ENCODE data around the gene CDK1.
"Not testable (repeated sequence)": the region's sequence is repeated elsewhere in the genome, so short reads cannot be mapped to it uniquely, and the experiment has no call there.

The CDK1 gene

DNA sequence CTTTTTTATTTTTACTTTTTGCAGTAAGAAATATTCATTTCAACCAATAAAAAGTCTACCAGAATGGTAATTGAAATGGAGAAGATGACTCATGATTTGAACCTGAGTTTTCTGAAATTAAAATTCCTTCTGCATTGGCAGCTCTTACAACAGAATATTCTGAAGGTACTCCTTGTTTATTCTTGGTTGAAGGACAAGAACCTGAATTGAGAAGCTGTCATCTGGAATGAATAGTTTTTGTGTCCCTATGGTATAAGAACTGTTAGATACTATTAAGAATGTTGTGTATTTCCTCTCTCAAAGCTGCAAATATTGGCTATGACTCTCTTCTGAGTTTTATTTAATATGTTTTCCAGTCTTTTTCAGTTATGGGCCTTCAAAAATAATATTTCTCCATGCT is 56.1 kb downstream of the CDK1 start:
- DNase-seq (ENCODE audit: low read depth), result no peak
- H3K4me3 ChIP-seq (ENCODE audit: low read depth, low read length), result no peak overlapping the region
- TF ChIP-seq, protein P1, sequence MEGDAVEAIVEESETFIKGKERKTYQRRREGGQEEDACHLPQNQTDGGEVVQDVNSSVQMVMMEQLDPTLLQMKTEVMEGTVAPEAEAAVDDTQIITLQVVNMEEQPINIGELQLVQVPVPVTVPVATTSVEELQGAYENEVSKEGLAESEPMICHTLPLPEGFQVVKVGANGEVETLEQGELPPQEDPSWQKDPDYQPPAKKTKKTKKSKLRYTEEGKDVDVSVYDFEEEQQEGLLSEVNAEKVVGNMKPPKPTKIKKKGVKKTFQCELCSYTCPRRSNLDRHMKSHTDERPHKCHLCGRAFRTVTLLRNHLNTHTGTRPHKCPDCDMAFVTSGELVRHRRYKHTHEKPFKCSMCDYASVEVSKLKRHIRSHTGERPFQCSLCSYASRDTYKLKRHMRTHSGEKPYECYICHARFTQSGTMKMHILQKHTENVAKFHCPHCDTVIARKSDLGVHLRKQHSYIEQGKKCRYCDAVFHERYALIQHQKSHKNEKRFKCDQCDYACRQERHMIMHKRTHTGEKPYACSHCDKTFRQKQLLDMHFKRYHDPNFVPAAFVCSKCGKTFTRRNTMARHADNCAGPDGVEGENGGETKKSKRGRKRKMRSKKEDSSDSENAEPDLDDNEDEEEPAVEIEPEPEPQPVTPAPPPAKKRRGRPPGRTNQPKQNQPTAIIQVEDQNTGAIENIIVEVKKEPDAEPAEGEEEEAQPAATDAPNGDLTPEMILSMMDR (IDR thresholded peaks at IDR 0.05; ENCODE audit: low read depth, low read length, missing control alignments), result no peak
- in situ Hi-C loops (cut with HindIII; ENCODE audit: low sequenced_read_pairs), result no loop called here

DNA sequence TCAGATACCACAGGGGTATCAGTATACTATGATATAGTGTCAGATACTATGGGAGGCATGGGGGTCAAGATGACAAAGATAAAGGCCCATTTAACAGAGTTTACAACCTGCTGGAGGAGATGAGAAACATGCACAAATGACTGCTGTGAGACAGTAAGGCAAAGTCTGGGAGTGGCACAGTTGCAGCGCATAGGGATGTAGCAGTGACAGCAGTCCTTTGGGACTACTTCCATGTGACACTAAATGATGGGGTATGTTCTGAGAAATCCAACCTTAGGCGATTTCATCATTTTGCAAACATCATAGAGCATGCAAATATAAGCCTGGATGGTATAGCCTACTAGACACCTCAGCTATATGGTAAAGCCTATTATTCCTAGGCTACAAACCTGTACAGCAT is 56.8 kb downstream of the CDK1 start:
- H3K4me3 ChIP-seq (ENCODE audit: low read depth, low read length), result no peak overlapping the region
- DNase-seq (ENCODE audit: low read depth), result no peak
- TF ChIP-seq, protein P1 (IDR thresholded peaks at IDR 0.05; ENCODE audit: low read depth, low read length, missing control alignments), result no peak
- in situ Hi-C loops (cut with HindIII; ENCODE audit: low sequenced_read_pairs), result no loop called here

DNA sequence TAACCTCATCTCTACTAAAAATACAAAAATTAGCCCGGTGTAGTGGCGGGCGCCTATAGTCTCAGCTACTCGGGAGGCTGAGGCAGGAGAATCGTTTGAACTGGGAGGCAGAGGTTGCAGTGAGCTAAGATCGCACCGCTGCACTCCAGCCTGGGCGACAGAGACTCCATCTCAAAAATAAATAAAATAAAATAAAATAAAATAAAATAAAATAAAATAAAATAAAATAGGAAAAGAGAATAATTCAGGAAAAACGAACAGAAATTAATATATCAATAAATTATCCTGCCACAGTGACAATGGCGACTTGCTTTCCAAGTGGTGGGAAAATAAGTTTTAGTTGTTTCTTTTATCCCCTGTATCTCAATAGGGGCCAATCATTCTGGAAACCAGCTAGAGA is 62.9 kb downstream of the CDK1 start:
- in situ Hi-C loops (cut with HindIII; ENCODE audit: low sequenced_read_pairs); DNase-seq (ENCODE audit: low read depth): not testable (repeated sequence)

DNA sequence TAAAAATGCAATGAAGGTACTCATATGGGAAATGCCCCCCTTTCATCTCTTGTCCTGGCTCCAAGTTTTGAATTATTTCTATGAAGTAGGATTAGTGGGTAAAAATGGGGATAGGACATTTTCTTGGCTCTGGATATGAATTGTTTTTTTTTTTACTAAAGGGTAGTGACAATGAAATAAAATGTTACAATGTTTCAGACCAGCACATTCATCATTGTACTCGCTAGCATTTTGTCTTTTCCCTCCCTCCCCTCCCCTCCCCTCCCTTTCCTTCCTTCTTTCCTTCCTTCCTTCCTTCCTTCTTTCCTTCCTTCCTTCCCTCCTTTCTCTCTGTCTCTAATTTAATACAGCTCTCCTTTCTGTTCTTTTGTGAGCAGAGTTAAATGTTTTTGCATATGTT is 64.4 kb downstream of the CDK1 start:
- no peak for DNase-seq (ENCODE audit: low read depth)
- in situ Hi-C loops (cut with HindIII; ENCODE audit: low sequenced_read_pairs), result no loop called here
- no peak overlapping the region for H3K4me3 ChIP-seq (ENCODE audit: low read depth, low read length)
- TF ChIP-seq, protein P1 (IDR thresholded peaks at IDR 0.05; ENCODE audit: low read depth, low read length, missing control alignments), result no peak

More for the DNA sequence above, 62.9 kb downstream of the CDK1 start:
- not testable (repeated sequence) for H3K4me3 ChIP-seq (ENCODE audit: low read depth, low read length)

Measured in astrocyte of the cerebellum (primary cell).